BE2C (cell line): ENCODE data around the gene EMX1.

Experiments
- DNase-seq: peaks from one replicate; pipeline ENCODE4 v3.0.0-alpha.2; 2020
- H3K27me3 ChIP-seq: fragments of 250-450 bp; sonication (Bioruptor Pico); 2 replicates; pipeline ENCODE4 v1.5.1; 2020; ENCODE audit warnings: mild to moderate bottlenecking
- H3K36me3 ChIP-seq: fragments of 250-450 bp; sonication (Bioruptor Pico); 2 replicates; pipeline ENCODE4 v1.5.1; 2020; ENCODE audit warnings: mild to moderate bottlenecking
- H3K4me1 ChIP-seq: fragments of 250-450 bp; sonication (Bioruptor Pico); 2 replicates; pipeline ENCODE4 v1.5.1; 2020
- H3K4me3 ChIP-seq: 2 replicates; pipeline ENCODE4 v1.5.1; 2011; ENCODE audit warnings: low read depth, low read length
- H3K9me3 ChIP-seq: fragments of 250-450 bp; sonication (Bioruptor Pico); 2 replicates; pipeline ENCODE4 v1.5.1; 2020
- TF ChIP-seq, protein P1 (sequence below): IDR thresholded peaks from 2 replicates; pipeline ENCODE4 v1.5.1; 2012; ENCODE audit warnings: mild to moderate bottlenecking, low read depth, low read length

The EMX1 gene

DNA sequence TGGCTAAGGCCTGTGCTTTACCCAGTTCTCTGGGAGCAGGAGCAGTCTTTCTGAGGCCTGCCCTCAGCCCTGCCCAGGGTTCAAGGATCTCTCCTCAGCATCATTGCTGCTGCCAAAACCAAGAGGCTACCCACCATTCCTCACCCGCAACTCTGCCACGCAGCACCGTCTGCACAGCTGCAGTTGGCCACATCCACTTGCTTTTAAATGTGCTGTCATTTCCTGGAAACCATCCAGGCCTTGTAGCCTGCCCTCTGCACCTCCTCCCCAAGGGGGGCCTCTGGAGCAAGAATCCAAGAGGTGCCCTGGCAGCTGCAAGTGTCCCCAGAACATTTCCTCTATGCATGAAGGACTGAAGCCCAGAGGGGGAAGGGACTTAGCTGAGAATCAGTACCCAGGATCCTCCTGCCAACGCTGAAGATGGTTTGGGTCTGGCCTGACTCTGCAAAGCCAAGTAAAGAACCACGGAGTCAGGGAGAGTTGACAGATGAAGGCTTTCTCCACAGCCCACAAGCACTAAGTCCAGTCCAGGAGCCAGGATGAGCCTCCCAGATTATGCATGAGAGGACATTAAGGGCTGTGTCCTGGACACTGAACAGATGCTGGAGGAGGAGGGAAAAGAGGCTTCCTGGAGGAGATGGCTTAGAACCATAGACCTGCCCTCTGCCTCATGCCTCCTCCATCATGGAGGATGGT lies 14.9 kb downstream of the EMX1 start:
- H3K9me3 ChIP-seq, result no peaks in the 10 kb centered on the region

DNA sequence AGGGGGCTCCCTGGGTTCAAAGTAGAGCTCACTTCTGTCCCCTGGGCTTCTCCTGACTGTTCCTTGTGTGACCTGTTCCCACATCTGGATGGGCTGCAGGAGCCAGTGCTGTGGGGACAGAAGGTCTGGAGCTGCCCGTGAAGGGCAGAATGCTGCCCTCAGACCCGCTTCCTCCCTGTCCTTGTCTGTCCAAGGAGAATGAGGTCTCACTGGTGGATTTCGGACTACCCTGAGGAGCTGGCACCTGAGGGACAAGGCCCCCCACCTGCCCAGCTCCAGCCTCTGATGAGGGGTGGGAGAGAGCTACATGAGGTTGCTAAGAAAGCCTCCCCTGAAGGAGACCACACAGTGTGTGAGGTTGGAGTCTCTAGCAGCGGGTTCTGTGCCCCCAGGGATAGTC lies 15.5 kb downstream of the EMX1 start:
- Histone ChIP-seq H3K9me3 (no peaks in the 10 kb centered on the region), H3K27me3 (0 out of 2 replicates have a peak, but pooled peaks cover 5% of the 10 kb centered on the region), H3K4me3 (no peak overlapping the region), H3K4me1 (no peaks in the 10 kb centered on the region), H3K36me3 (no peaks in the 10 kb centered on the region)
- no peak for DNase-seq
- TF ChIP-seq, protein P1, sequence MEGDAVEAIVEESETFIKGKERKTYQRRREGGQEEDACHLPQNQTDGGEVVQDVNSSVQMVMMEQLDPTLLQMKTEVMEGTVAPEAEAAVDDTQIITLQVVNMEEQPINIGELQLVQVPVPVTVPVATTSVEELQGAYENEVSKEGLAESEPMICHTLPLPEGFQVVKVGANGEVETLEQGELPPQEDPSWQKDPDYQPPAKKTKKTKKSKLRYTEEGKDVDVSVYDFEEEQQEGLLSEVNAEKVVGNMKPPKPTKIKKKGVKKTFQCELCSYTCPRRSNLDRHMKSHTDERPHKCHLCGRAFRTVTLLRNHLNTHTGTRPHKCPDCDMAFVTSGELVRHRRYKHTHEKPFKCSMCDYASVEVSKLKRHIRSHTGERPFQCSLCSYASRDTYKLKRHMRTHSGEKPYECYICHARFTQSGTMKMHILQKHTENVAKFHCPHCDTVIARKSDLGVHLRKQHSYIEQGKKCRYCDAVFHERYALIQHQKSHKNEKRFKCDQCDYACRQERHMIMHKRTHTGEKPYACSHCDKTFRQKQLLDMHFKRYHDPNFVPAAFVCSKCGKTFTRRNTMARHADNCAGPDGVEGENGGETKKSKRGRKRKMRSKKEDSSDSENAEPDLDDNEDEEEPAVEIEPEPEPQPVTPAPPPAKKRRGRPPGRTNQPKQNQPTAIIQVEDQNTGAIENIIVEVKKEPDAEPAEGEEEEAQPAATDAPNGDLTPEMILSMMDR, result no peak

More for the DNA sequence above, 14.9 kb downstream of the EMX1 start:
- Histone ChIP-seq H3K4me3 (no peak overlapping the region), H3K27me3 (peaks cover 11% of the 10 kb centered on the region; the same call in 1 of the 2 replicates), H3K4me1 (no peaks in the 10 kb centered on the region), H3K36me3 (no peaks in the 10 kb centered on the region)
- TF ChIP-seq, protein P1, result no peak
- DNase-seq, result no peak

DNA sequence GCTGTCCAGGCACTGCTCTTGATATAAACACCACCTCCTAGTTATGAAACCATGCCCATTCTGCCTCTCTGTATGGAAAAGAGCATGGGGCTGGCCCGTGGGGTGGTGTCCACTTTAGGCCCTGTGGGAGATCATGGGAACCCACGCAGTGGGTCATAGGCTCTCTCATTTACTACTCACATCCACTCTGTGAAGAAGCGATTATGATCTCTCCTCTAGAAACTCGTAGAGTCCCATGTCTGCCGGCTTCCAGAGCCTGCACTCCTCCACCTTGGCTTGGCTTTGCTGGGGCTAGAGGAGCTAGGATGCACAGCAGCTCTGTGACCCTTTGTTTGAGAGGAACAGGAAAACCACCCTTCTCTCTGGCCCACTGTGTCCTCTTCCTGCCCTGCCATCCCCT lies 15.9 kb downstream of the EMX1 start:
- no peaks in the 10 kb centered on the region for H3K36me3 ChIP-seq
- no peaks in the 10 kb centered on the region for H3K4me1 ChIP-seq
- DNase-seq, result no peak
- 0 out of 2 replicates have a peak, but pooled peaks cover 1% of the 10 kb centered on the region for H3K27me3 ChIP-seq
- no peak overlapping the region for H3K4me3 ChIP-seq
- no peaks in the 10 kb centered on the region for H3K9me3 ChIP-seq
- TF ChIP-seq, protein P1, result no peak

DNA sequence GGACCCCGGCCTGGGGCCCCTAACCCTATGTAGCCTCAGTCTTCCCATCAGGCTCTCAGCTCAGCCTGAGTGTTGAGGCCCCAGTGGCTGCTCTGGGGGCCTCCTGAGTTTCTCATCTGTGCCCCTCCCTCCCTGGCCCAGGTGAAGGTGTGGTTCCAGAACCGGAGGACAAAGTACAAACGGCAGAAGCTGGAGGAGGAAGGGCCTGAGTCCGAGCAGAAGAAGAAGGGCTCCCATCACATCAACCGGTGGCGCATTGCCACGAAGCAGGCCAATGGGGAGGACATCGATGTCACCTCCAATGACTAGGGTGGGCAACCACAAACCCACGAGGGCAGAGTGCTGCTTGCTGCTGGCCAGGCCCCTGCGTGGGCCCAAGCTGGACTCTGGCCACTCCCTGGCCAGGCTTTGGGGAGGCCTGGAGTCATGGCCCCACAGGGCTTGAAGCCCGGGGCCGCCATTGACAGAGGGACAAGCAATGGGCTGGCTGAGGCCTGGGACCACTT lies 16.4 kb downstream of the EMX1 start:
- TF ChIP-seq, protein P1, result no peak
- no peaks in the 10 kb centered on the region for H3K4me1 ChIP-seq
- H3K4me3 ChIP-seq, result no peak overlapping the region
- DNase-seq, result no peak
- H3K27me3 ChIP-seq, result no peaks in the 10 kb centered on the region
- H3K36me3 ChIP-seq, result no peaks in the 10 kb centered on the region
- no peaks in the 10 kb centered on the region for H3K9me3 ChIP-seq

DNA sequence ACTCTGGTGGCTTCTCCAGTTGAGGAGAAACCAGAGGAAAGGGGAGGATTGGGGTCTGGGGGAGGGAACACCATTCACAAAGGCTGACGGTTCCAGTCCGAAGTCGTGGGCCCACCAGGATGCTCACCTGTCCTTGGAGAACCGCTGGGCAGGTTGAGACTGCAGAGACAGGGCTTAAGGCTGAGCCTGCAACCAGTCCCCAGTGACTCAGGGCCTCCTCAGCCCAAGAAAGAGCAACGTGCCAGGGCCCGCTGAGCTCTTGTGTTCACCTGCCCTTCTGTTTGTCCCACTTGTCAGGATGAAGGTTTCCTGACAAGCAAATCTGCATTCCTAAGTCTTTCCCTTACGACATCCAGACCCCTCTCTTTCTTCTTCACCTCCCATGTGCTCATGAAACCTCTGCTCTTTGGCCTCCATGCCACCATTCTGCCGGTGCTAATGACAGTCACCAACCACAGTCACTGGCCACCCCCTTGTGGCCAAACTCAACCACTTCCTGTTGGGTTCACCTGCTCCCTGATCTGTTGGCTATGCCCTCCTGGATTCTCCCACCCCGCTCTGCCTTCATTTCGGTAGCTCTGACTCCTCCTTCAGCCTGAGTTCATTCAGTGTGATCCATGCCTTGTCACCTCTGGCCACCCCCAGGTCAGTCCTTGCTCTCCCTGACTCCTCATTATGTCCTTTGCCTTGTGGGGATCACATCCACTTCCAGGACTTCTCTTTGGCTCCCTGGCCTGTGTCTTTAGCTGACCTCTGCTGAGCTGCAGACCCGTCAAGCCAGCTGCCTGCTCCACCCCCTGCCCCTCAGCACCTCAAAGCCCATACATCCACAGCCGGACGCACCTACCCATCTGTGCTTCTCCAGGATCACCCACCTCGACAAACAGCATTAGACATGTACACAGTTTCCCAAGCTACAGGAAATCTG lies 17.6 kb downstream of the EMX1 start:
- Histone ChIP-seq H3K9me3 (no peaks in the 10 kb centered on the region), H3K4me3 (no peak overlapping the region), H3K4me1 (no peaks in the 10 kb centered on the region), H3K36me3 (no peaks in the 10 kb centered on the region), H3K27me3 (no peaks in the 10 kb centered on the region)
- TF ChIP-seq, protein P1, result peak; percentile 37
- DNase-seq, result peak; percentile 24
